Keratinocyte (primary cell): ENCODE data around the gene MYLK4. TPM values are rescaled to one million over a fixed set of nuclear protein-coding genes. Genes with fewer than 3 reads are reported as not detected.

Experiments used
- DNase-seq: peaks from one replicate; pipeline ENCODE4 v3.0.0-alpha.2; 2011; ENCODE audit warnings: low read depth, missing footprints, low spot score
- FAIRE-seq: peaks from 2 replicates; lab custom pipeline; 2011; peaks lifted over from hg19 to GRCh38; lab: Jason Lieb, UNC
- H2AFZ ChIP-seq: 2 replicates; pipeline ENCODE4 v1.6.0; 2012; ENCODE audit warnings: low read length, control low read depth, inconsistent platforms; ENCODE audit not compliant: control insufficient read depth
- H3K27ac ChIP-seq: 2 replicates; pipeline ENCODE4 v1.5.1; 2011; ENCODE audit warnings: low read length; ENCODE audit not compliant: control insufficient read depth, insufficient read depth
- H3K27me3 ChIP-seq: 3 replicates; pipeline ENCODE4 v1.6.0; 2011; ENCODE audit warnings: low read length; ENCODE audit not compliant: control insufficient read depth, insufficient read depth; ENCODE audit errors: extremely low read depth
- H3K36me3 ChIP-seq, 2 experiments: 2 replicates in 1 of 2; 3 replicates in 1 of 2; pipeline ENCODE4 v1.5.1; 2011; ENCODE audit warnings: low read length in 2 of 2, mild to moderate bottlenecking in 1 of 2; ENCODE audit not compliant: control insufficient read depth in 2 of 2, insufficient read depth in 2 of 2; ENCODE audit errors: extremely low read depth in 1 of 2
- H3K4me1 ChIP-seq: 3 replicates; pipeline ENCODE4 v1.5.1; 2011; ENCODE audit warnings: low read length; ENCODE audit not compliant: control insufficient read depth, insufficient read depth; ENCODE audit errors: extremely low read depth
- H3K4me2 ChIP-seq: 3 replicates; pipeline ENCODE4 v1.6.0; 2011; ENCODE audit warnings: low read depth, low read length; ENCODE audit not compliant: control insufficient read depth, insufficient read depth; ENCODE audit errors: extremely low read depth
- H3K4me3 ChIP-seq, 3 experiments: fragments of 200-600 bp in 1 of 3; sonication (generic) in 1 of 3; 2 replicates in 2 of 3; 3 replicates in 1 of 3; pipeline ENCODE4 v1.5.1; 2011 to 2016; ENCODE audit warnings: low read length in 3 of 3, mild to moderate bottlenecking in 3 of 3, control low read depth in 2 of 3, inconsistent platforms in 1 of 3, low read depth in 1 of 3, mixed read lengths in 1 of 3, mixed run types in 1 of 3, moderate library complexity in 1 of 3; ENCODE audit not compliant: control insufficient read depth in 2 of 3, insufficient read depth in 2 of 3; ENCODE audit errors: extremely low read depth in 1 of 3
- H3K79me2 ChIP-seq: 2 replicates; pipeline ENCODE4 v1.6.0; 2012; ENCODE audit warnings: low read length; ENCODE audit not compliant: control insufficient read depth, insufficient read depth
- H3K9ac ChIP-seq: 3 replicates; pipeline ENCODE4 v1.6.0; 2011; ENCODE audit warnings: low read length; ENCODE audit not compliant: control insufficient read depth, insufficient read depth; ENCODE audit errors: extremely low read depth
- H3K9me1 ChIP-seq: 3 replicates; pipeline ENCODE4 v1.6.0; 2011; ENCODE audit warnings: low read length; ENCODE audit not compliant: control insufficient read depth, insufficient read depth; ENCODE audit errors: extremely low read depth
- H3K9me3 ChIP-seq: 2 replicates; pipeline ENCODE4 v1.5.1; 2012; ENCODE audit warnings: low read depth, low read length; ENCODE audit not compliant: control insufficient read depth
- H4K20me1 ChIP-seq: 3 replicates; pipeline ENCODE4 v1.6.0; 2011; ENCODE audit warnings: low read length; ENCODE audit not compliant: control insufficient read depth, insufficient read depth; ENCODE audit errors: extremely low read depth
- CTCF ChIP-seq, 3 experiments: IDR thresholded peaks in 1 of 3; conservative IDR thresholded peaks in 1 of 3; optimal IDR thresholded peaks in 1 of 3; 2 replicates in 2 of 3; 3 replicates in 1 of 3; pipeline versions ENCODE3 to v1.5.1; 2011; ENCODE audit warnings: low read length in 3 of 3, mild to moderate bottlenecking in 3 of 3, moderate library complexity in 2 of 3, control low read depth in 1 of 3, inconsistent platforms in 1 of 3; ENCODE audit not compliant: insufficient read depth in 2 of 3; ENCODE audit errors: extremely low read depth in 1 of 3
- EZH2 ChIP-seq: IDR thresholded peaks from one replicate; pipeline ENCODE4 v1.6.1; 2012; ENCODE audit warnings: inconsistent platforms, mild to moderate bottlenecking, low read length, moderate library complexity
- dilution Hi-C: fragments of 300-500 bp; cut with MboI; formaldehyde crosslinking; loops from one replicate; pipeline ENCODE4 v1.7.0; 2020; ENCODE audit warnings: low sequenced_read_pairs; ENCODE audit not compliant: extremely low pct_ligation_motif_present
- polyA plus RNA-seq, 5 experiments: library from polyadenylated mRNA; depleted of rRNA in 3 of 5; stranded (reverse) in 3 of 5; stranded (forward) in 1 of 5; unstranded in 1 of 5; fragments of >200 nt; gene quantifications; 1 replicate in 1 of 5; 2 replicates in 3 of 5; 3 replicates in 1 of 5; pipeline versions ENCODE4 v1.2.1 to v1.2.3, GENCODE V29; 2011 to 2012; ENCODE audit warnings: missing spikeins in 2 of 5, low read depth in 1 of 5, low replicate concordance in 1 of 5

The MYLK4 gene
- polyA plus RNA-seq, 1 donor (not counting 4 experiments of a cell fraction or from before 2014, with no cell fraction given) = 0.31 TPM

DNA sequence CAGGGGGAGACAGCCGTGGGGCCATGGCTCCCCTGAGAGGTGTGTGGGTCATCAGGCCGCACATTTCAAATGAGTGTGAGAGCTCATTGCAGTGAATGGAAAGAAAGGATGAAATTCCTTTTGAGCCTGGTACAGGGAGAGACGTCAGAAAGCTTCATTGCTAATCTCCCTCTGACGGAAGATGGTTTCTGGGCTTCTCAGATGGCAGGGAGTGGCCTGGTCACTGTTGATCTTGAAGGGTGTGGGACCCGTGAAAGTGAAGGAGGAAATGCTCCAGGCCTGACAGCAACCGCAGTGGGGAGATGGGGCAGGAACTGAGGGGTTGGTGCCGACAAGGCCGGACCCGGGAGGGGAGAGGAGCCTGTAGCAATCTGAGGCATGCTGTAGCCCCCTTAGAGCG, 127.4 kb downstream of the MYLK4 start:
- FAIRE-seq (no peak), DNase-seq (no peak)
- Histone ChIP-seq H4K20me1 (no peaks in the 10 kb centered on the region), H3K4me1 (no peaks in the 10 kb centered on the region), H3K4me2 (no peak overlapping the region), H3K9me1 (no peaks in the 10 kb centered on the region), H3K27me3 (peaks cover 12% of the 10 kb centered on the region), H3K9ac (no peak overlapping the region), H3K27ac (no peak overlapping the region), H3K9me3 (no peaks in the 10 kb centered on the region), H2AFZ (no peak overlapping the region), H3K4me3 (no peak overlapping the region), H3K79me2 (no peaks in the 10 kb centered on the region), H3K36me3 (no peaks in the 10 kb centered on the region)
- TF ChIP-seq CTCF (optimal IDR thresholded peaks at IDR 0.05 in 1 of 3, IDR thresholded peaks at IDR 0.05 in 1 of 3, conservative IDR thresholded peaks at IDR 0.05 in 1 of 3; ENCODE audit: extremely low read depth in 1 of 3, insufficient read depth in 2 of 3, low read length in 3 of 3) (no peak), EZH2 (no peak)
- dilution Hi-C loops = no loop called here

- Histone ChIP-seq H3K36me3 (no peaks in the 10 kb centered on the region), H2AFZ (no peak overlapping the region), H3K9me3 (no peaks in the 10 kb centered on the region), H3K27me3 (peaks cover 12% of the 10 kb centered on the region), H3K9ac (no peak overlapping the region), H3K79me2 (no peaks in the 10 kb centered on the region), H3K4me1 (no peaks in the 10 kb centered on the region), H4K20me1 (no peaks in the 10 kb centered on the region), H3K9me1 (no peaks in the 10 kb centered on the region), H3K4me2 (no peak overlapping the region), H3K4me3 (no peak overlapping the region), H3K27ac (no peak overlapping the region)
- dilution Hi-C loops = no loop called here
- TF ChIP-seq CTCF (optimal IDR thresholded peaks at IDR 0.05 in 1 of 3, IDR thresholded peaks at IDR 0.05 in 1 of 3, conservative IDR thresholded peaks at IDR 0.05 in 1 of 3; ENCODE audit: extremely low read depth in 1 of 3, insufficient read depth in 2 of 3, low read length in 3 of 3) = no peak
- no peak for TF ChIP-seq EZH2
- no peak for FAIRE-seq
- no peak for DNase-seq
Observed at GRCh38 chr6:2622671-2623070, 128.1 kb downstream of the MYLK4 start.
